DOHH2 (cell line): ENCODE measurements around the gene CNTN4.

Experiments used
- EZH2phosphoT487 ChIP-seq: fragments of 200-600 bp; sonication (generic); IDR thresholded peaks from 2 replicates; pipeline ENCODE4 v1.6.1; 2017; ENCODE audit warnings: borderline replicate concordance, mild to moderate bottlenecking, antibody characterized with exemption, low read length, moderate library complexity, mixed read lengths
- TF ChIP-seq, protein P1 (sequence below): fragments of 200-600 bp; sonication (generic); IDR thresholded peaks from one replicate; pipeline ENCODE4 v1.5.1; 2014; ENCODE audit warnings: antibody characterized with exemption, mild to moderate bottlenecking, low read depth, low read length; ENCODE audit not compliant: poor library complexity, severe bottlenecking

DNA sequence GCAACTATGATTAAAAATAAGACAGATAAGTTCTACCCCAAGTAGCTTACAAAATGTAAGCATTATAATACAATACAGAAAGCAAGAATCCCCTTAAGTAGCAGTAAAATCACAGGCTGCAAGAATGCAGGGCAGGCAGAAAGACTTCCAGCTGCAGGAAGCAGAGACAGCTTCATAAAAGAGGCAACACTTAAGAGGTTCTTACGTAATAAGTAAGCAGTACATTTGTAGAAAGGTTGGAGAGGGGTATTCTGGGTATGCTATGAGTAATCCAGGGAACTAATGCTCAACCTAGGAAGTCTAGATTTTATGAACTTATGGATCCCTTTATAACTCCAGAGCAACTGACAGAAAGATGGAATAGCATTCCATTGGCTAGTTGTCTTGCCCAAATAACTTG is 859.9 kb downstream of the CNTN4 start:
- TF ChIP-seq, protein P1, sequence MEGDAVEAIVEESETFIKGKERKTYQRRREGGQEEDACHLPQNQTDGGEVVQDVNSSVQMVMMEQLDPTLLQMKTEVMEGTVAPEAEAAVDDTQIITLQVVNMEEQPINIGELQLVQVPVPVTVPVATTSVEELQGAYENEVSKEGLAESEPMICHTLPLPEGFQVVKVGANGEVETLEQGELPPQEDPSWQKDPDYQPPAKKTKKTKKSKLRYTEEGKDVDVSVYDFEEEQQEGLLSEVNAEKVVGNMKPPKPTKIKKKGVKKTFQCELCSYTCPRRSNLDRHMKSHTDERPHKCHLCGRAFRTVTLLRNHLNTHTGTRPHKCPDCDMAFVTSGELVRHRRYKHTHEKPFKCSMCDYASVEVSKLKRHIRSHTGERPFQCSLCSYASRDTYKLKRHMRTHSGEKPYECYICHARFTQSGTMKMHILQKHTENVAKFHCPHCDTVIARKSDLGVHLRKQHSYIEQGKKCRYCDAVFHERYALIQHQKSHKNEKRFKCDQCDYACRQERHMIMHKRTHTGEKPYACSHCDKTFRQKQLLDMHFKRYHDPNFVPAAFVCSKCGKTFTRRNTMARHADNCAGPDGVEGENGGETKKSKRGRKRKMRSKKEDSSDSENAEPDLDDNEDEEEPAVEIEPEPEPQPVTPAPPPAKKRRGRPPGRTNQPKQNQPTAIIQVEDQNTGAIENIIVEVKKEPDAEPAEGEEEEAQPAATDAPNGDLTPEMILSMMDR = no peak
- no peak for TF ChIP-seq EZH2phosphoT487
